Measurements from ENCODE around the gene C3. TPM values are rescaled to one million over a fixed set of nuclear protein-coding genes. Genes with fewer than 3 reads are reported as not detected.

The C3 gene
- total RNA-seq, 1 experiment from 2014 or later, result 1.1 TPM

DNA sequence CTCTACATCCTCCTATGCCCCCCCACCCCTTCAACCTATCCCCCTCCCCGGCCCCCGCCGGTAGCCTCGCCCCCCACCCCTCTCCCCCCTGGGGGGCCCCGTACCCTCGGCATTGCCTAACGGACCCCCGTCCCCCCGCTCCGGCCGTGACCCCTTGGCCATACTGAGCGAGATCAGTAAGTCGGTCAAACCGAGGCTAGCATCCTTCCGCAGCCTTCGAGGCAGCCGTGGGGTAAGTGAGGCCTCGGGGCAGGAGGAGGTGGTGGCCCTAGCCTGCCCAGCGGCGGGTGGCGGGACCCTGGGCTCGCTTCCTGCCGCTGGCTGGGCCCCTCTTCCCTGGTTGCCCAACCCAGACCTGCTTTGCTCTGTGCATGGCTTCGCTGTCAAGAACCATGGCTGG lies 25.5 kb upstream of the C3 start:
- no peak for DNase-seq (ENCODE audit: low read depth)

DNA sequence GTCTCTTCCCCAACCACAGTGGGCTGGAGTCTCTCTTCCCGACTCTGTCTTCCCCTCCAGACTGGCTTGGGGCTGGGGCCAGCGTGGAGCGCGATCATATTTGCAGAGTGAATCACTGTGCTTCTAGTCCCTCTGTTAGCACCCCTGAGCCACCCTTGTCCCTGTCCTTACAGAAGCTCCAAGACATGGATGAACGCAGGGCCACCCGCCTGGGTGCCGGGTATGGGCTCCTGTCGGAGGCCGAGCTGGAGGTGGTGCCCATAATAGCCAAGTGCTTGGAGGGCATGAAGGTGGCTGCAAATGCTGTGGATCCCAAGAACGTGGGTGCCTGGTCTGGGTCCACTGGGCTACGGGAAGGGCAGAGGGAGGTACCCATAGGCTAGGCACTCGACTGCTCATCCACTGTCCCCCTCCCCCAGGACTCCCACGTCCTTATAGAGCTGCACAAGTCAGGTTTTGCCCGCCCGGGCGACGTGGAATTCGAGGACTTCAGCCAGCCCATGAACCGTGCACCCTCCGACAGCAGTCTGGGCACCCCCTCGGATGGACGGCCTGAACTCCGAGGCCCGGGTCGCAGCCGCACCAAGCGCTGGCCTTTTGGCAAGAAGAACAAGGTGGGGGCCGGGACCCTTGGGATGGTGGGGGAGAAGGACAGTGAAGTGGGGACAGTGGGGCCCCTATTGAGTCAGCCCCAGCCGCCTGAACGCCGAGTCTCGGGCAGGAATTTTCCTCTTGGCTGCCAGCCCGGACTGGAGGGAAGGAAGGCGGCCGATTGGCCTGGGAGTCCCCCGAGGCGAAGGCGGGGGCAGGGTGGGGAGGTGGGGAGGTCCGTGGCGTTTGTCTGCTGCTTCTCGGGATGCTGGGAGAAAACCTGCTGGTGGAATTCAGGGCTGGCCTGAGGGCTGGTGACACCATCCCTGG lies 24.2 kb upstream of the C3 start:
- peak; percentile 71 for DNase-seq (ENCODE audit: low read depth)

DNA sequence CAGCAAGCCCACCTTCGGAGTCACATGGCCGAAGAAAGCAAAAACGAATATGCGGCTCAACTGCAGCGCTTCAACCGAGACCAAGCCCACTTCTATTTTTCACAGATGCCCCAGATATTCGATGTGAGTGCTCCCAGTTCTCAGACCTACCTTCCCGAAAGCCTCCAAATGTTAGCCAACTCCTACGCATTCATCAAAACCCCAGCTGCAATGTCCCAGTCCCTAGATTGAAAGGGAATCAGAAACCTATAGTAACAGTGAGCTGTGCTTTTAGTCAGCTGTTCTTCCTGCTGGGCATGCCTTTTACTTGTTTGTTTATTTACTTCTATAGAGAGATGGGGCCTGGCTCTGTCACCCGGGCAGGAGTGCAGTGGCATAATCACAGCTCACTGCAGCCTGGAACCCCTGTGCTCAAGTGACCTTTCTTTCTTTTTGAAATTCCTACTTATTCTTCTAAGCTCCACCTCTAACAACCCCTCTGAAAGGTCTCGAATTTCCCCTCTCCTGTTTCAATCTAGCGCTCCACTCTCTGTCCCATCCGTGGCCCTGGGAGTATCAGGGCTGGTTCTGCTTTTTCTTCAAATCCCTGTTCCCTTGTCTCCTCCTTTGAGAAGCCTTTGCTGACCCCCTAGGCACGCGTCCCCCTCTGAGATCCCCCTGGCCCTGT lies 23.4 kb upstream of the C3 start:
- DNase-seq (ENCODE audit: low read depth), result no peak

DNA sequence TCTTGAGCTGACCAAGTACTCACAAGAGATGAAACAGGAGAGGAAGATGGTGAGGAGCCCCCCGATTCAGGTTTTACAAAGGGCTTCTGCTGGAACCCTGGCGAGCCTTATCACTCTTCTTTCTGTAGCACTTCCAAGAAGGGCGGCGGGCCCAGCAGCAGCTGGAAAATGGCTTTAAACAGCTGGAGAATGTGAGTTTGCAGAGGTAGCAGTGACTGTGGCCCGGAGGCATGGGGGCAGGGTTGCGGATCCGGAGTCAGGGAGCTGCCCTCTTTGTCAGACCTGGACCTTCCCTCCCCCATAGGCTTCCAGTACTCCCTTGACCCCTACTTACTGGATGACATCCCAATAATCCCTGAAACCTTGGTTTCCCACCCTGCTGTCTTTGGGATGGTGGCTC lies 22.6 kb upstream of the C3 start:
- DNase-seq (ENCODE audit: low read depth), result no peak

DNA sequence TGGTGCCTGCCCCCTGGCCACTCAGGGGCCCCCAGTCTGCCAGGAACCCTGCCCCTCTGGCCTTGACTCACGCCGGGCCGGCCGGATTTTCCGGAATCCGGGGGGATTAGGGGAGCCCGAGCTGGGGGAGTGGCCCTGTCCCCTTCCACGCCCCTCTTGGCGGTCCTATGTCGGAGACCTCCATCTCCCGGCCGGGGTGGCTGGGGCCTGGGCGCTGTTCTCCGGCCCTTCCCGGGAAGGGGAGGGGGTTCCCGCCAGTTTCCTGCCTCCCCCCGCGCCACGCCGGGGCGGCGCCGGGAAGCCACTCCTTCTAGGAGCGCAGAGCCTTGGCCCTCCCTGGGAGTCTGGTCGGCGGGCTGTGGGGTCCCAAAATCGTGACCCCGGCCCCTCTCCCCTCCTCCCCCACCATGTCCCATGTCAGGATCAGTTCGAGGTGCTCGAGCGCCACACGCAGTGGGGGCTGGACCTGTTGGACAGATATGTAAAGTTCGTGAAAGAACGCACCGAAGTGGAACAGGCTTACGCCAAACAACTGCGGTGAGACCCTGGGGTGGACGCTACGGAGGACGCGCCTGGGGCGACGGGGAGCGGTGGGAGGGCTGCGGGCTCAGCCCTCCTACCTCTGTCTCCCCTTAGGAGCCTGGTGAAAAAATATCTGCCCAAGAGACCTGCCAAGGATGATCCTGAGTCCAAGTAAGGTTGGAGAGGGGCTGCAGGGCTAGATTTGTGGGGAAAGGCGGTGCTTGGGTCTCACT lies 20.3 kb upstream of the C3 start:
- peak; percentile 49 for DNase-seq (ENCODE audit: low read depth)

DNA sequence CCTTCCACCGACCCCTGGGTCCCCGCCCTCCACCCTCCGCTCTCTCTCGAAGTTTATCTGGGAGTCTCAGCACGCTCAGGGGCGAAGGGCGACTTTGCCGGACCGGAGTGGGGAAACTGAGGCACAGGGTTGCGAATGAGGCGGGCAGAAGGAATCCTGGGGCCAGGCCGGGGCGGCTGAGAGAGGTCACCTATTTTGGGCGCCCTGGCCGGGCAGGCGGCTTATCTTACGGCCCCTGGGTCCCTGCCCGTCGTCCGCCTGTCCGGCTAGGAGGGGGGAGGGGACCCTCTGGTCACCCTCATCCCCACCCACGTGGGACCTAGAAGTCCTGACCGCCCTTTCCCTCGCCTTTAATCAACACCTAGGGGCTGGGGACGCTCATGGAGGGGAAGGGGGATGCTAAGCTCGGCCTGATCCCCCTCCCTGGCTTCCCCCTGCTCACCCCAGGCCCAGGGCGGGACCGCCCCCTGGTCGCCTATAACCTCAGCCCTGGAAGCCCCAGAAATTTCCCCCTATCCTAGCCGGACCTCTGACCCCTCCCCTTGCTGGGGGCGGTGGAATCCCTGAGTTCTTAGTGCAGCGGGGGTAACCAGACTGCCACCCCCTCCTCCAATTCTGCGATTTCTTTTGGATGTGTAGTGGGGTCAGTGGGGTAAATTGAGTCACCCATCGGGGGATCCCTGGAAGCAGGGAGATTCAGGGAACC lies 19.6 kb upstream of the C3 start:
- peak; percentile 9 for DNase-seq (ENCODE audit: low read depth)

DNA sequence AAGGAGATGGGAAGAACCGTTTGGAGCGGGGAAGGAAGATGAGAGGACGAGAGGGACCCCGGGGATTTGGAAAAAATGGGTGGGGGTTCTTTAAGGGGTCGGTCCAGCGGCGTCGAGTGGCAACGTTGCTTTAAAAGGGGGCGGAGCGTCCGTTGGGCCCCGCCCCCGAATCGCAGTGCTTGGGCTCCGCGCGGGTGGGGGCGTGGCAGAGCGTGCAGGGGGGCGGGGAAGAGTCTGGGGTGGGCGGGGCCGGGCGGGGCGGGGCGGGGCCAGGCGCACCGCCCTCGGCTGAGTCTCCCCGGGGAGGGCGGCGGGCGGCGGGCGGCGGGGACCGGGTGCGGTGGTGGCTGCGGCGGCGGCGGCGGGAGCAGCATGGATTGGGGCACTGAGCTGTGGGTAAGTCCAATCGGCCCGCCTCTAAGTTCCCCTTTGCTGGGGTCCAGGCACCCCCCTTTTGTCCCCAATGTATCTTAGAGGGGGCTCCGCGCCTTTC lies 19.0 kb upstream of the C3 start, which contains the start of gene TRIP10:
Gene TRIP10, plus strand, starts transcription at position 291 of the 493 bp plus-strand sequence. Its CDS starts 82 bp downstream, at position 373.
- DNase-seq (ENCODE audit: low read depth), result peak; percentile 74

DNA sequence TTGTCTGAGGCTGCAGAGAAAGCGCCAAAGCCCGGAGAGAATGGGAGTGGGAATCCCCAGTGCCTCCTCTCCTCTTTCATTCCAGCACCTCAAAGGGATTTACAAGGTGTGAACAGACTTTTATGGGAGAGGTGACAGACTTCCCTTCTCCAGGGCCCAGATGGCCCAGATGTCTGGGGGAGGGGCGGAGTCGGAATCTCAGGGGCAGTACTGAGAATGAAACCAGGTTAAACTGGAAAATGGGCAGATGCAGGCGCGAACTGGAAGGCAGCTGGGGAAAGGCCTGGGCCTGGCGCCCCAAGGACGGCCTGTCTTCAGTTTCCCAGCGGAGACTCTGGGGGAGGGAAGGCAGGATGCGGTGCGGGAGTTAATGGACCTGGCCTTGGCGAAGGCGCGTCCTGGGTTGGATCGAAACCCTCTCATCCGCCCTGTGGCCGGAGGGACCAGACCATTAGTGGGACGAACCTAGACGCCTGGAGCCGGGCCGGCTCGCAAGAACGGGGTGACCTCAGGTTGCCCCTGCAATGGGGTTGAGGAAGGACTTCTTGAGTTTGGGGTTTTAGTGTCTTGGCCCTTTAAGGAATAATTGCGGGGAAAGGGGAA lies 18.4 kb upstream of the C3 start:
- peak; percentile 10 for DNase-seq (ENCODE audit: low read depth)

DNA sequence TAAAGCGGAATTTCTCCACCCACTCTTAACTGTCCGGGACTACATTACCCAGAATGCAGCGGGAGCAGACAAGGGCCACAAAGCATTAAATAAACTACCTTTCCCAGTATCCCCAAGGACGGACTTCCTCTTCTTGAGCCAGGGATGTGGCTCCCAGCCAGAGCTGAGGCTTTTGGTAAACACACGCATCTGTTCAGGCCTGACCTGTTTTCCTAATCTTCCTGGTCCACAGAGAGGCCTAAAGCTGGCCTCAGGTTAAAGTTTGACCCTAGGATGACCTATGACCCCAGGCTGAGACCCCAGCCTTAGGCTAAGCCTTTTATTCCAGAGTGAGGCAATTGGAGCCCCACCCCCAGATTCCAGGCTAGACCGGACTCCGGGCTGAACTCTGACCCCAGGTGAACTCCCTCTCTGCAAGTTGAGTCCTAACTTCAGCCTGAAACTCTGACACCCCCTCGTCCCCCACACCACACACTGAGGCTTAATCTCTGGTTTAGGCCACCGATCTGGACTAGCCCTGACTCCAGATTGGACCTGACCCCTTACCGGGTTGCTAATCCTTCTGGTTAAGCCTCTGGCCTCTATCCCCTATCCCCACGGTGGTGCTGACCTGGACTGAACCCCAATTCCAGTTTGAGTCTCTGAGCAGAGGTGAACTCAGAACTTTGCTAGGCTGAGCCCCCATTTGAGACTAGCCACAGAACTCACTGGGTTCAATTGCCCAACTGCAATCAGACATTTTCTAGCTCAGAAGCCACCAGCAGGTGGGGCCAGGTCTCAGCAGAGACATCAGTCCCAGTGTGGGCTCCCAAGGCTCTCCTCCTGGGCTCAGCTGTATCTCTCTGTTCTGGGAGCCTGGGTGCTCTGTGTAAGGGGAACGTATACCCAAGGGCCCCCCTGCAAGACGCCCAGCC lies 17.7 kb upstream of the C3 start:
- DNase-seq (ENCODE audit: low read depth), result peak; percentile 74

DNA sequence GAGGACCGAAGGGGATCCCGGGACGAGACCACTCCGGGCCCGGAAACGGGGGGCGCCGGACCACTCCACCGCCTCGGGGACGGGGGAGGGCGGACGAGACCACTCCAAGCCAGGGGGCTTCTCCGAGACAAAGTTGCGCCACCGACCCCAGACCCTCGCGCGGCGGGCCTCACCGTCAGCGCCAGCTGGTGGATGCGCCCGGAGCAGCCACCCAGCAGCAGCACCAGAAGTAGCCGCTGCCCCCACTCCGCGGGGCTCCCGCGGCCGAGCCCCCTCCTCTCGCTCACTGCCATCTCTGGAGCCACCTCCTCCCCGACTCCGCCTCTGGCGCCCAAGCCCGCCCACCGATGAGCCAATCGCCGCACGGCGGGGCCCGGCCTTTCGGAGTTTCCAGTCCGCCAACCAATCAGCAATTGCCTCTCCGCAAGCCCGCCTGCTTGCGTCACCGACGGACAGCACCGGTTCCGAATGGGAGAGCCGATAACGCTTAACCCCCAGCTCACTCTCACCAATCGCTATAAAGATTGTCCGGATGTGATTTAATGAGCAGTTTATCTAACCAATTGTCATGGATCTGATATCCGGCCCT lies 16.9 kb upstream of the C3 start, which contains the start of gene GPR108:
Gene GPR108, minus strand, starts transcription at position 297 of the 589 bp plus-strand sequence. Its CDS starts 4 bp downstream, at position 293.
- DNase-seq (ENCODE audit: low read depth), result peak; percentile 100

DNA sequence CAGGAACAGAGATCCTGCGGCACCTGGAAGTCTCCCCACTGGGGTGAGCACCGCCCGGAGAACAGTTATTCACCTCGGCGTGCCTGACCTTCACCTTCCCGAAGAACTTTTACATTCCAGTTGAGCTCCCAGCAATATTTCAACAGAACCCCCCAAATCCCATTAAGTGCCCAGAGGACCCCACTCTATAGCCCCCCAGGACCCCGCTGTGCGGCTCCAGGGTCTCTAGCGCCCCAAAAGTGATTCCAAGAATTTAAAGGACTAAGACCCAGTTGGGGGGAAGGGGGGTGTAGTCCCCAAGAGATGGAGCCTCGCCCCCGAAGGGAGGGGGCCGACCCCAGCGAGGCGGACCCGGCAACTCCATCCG lies 16.4 kb upstream of the C3 start:
- DNase-seq (ENCODE audit: low read depth), result no peak

DNA sequence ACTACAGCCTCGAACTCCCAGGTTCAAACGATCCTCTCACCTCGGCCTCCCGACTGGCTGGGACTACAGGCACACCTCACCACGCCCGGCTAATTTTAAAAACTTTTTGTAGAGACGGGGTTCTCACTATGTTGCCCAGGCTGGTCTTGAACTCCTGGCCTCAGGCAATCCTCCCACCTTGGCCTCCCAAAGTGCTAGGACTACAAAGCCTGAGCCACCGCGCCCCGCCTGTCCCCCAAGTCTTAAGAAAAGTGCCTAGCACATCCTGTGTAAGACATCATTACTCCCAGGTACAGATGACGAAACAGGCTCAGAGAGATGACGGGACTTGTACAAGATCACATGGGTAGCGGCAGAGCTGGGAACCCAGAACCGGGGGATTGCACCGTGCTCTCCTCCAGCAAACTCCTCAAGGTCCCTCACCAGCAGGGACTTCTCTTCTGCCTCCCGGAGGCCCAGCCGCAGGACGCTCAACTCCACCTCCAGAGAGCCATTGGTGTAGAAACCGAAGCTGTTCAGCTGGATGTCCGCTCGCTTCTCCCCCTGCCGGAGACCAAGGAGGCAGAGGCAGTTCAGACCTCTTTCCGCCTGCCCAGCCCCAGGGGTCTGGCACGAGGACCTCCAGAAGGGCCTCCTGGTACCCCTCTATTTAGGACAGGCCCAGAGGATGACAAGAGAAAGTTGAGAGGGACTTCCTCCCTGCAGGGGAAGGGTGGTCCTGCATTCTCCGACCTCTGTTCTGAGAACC lies 15.9 kb upstream of the C3 start:
- peak; percentile 78 for DNase-seq (ENCODE audit: low read depth)

DNA sequence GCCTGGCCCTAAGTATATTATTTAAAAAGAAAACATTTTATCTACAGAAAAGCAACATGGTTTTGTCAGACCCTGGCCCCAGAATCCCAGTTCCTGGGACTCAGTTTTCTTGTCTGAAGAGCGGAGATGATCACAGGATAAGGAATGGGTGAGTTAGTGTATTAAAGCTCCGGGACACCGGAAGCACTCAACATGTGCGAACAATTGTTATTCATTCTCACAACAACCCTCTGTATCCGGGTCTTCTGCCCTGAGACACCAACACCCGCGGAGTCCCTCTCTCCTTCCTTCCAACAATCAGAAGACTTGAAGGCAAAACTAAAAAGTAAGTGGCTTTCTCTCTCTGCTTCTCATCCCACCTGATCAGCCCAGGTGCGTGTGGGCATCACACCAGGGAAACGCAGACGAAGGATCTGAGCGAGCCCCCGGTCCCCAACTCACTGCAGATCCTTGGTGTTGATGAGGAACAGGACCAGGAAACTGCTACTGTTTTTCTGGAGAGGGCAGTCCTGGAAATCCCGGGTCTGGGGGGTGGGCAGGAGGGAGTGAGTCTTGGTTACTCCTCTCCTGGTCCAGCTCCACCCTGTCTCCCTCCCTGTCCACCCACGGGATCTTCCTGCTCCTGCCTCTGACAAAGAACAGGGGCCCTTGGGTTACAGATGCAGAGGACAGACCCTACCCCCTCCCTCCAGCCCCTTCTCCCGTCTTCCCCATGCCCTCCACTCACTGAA lies 14.9 kb upstream of the C3 start:
- no peak for DNase-seq (ENCODE audit: low read depth)

DNA sequence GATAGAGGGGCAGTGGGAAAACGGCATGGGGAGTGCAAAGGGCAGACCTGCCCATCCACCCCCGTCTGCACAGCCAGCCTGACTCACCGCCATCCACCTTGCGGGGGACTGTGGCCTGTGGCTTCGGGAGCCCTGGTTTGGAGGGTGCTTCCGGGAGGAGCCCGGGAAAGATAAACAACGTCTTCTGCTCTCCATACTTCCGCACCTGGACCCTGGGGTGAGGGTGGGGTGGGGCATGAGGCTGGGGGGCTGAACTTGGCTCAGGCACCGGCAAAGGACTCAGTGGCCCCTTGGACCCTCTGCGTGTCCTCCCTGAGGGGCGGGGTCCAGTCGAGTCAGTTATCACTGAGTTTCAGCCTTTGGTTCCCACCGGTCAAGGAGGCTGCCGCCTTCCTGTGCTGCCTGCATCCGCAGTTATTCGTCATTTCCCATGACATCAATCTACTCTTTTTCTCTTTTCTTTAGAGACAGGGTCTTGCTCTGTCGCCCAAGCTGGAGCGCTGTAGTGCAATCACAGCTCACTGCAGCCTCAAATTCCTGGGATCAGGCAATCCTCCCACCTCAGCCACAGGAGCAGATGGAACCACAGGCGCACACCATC lies 13.7 kb upstream of the C3 start:
- no peak for DNase-seq (ENCODE audit: low read depth)

DNA sequence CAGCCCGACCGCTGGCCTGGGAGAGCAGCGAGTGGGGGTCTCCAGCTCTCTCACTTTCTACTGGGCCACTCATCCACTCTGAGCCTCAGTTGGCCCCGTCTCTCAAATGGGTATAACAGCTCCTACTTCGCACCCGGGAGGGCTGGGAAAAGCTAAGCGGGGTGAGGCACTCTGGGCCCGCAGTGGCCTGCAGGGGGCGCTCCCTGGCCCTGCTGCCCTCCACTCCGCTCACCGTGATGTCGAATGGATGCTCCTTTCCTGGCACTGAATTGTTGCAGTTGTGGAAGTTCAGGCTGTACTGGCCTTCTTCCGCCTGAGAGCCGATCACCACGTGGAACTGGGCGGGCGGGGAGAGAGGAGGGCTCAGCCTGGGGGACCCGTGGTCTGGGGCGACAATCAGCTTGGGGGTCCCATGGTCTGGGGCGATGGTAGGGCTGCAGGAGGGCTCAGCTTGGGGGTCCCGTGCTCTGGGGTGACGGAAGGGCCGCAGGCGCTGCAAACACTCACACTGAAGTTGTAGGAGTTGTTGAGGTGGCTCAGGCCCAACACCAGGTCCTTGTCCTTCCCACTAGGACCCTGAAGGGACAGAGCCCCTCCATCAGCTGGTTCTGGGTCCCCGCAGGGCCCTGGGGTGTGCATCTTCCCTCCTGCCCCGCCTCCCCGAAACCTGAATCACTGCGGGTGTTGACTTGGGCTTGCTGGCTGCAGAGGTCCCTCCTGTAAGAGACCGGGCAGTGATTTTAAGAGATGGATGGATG lies 13.1 kb upstream of the C3 start:
- no peak for DNase-seq (ENCODE audit: low read depth)

DNA sequence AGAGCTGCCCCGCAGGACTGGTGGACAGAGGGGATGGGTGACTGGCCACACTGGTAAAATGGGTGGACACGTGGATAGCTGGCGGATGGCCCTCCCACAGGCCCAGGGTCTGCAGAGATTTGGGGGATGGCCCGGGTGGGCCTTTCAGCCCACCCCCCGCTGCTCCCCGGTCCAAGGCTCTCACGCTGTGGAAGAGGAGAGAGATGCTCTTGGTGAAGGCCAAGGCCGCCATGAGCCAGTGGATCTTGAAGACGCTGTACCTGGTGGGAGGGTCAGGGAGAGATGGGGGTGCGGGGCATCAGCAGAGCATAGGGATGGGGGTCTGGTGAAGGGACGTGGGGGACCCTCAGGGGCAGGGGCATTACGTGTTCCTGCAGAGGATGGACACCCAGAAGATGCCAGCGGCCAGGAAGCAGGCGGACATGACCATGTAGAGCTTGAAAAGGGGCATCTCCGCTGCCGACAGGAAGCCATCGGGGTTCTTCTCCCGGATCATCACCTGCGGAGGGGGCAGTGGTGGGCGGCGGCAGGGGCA lies 12.4 kb upstream of the C3 start:
- DNase-seq (ENCODE audit: low read depth), result no peak

Measured in LHCN-M2 (cell line).